Glutamatergic neuron (in vitro differentiated cells): ENCODE results near the gene SPRED1. TPM values are rescaled to one million over a fixed set of nuclear protein-coding genes. Genes with fewer than 3 reads are reported as not detected.

Source experiments
- DNase-seq: peaks from one replicate; pipeline ENCODE4 v3.0.0; 2022
- H3K27ac Mint-ChIP-seq: one replicate; pipeline ENCODE4 v1.8.0; 2020; ENCODE audit warnings: mild to moderate bottlenecking, mixed read lengths, inconsistent platforms; ENCODE audit not compliant: unreplicated experiment
- H3K27me3 Mint-ChIP-seq: one replicate; pipeline ENCODE4 v1.8.0; 2020; ENCODE audit warnings: mild to moderate bottlenecking, moderate library complexity, mixed read lengths, inconsistent platforms; ENCODE audit not compliant: unreplicated experiment
- H3K36me3 Mint-ChIP-seq: one replicate; pipeline ENCODE4 v1.8.0; 2020; ENCODE audit warnings: mild to moderate bottlenecking, mixed read lengths, inconsistent platforms; ENCODE audit not compliant: unreplicated experiment
- H3K4me1 Mint-ChIP-seq: one replicate; pipeline ENCODE4 v1.8.0; 2020; ENCODE audit warnings: mild to moderate bottlenecking, low read depth, mixed read lengths, inconsistent platforms; ENCODE audit not compliant: unreplicated experiment
- H3K4me3 Mint-ChIP-seq: one replicate; pipeline ENCODE4 v1.8.0; 2020; ENCODE audit warnings: mild to moderate bottlenecking, mixed read lengths, inconsistent platforms; ENCODE audit not compliant: unreplicated experiment
- H3K9me3 Mint-ChIP-seq: one replicate; pipeline ENCODE4 v1.8.0; 2020; ENCODE audit warnings: mild to moderate bottlenecking, moderate library complexity, mixed read lengths, inconsistent platforms; ENCODE audit not compliant: unreplicated experiment
- long read RNA-seq: library from polyadenylated mRNA; unstranded; transcript quantifications from one replicate; pipeline ENCODE4 v2.0.0, GENCODE V29; 2020; ENCODE audit not compliant: unreplicated experiment
- total RNA-seq: library from RNA; stranded (reverse); fragmentation: NEBNext Ultra II Directional; extraction: Animal tissue kit (Norgen Biotek cat#: 25700); gene quantifications from one replicate; pipeline ENCODE4 v1.2.1, GENCODE V29; 2021; ENCODE audit not compliant: unreplicated experiment
- TF ChIP-seq, protein P1 (sequence below): fragments of 200-600 bp; sonication (generic); IDR thresholded peaks from one replicate; pipeline ENCODE4 v1.5.0; 2021; ENCODE audit not compliant: partially characterized antibody, unreplicated experiment

Gene SPRED1
- total RNA-seq: 2.4 TPM
- long read RNA-seq: 0 reads

DNA sequence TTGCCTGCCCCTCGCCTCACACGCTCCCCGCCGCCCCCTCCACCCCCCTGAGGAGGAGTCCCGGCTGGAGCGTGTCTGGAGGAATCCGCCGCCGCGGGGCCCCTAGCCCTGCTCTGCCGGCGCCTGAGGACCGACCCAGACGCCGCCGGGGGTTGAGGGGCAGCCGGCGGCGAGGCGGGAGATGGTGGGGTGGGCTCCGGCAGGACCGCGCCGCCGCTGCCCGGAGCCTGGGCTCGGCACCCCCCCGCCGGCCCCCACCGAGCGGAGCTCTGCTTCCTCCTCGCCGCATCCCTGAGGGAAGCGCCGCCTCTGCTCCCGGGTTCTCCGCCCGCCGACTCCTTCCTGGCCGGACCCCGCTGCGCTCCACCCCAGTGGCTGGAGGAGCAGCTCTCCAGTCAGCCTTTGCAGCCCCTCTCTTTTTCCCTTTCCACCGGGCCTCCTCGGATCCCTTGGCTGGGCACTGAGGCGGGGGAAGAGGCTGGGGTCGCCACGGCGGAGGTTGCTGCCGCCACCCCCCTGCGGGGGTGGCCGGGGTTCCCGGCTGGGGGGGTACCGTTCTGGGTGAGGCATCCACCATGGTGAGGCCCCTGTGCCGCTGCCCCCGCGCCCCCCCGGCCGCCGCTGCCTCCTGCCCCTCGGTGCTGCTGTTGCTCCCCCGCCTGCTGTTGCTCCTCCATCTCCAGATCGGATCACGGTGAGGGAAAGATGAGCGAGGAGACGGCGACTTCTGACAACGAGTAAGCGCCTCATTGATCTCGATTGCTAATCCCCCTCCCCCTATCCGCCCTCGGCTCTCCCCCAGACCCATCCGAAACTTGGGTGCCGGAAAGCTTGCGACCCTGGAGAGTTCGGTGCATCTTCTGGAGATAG, at the start of gene SPRED1:
Gene SPRED1 (plus strand): TSS at position 356 of the 870 bp plus-strand sequence. CDS start 350 bp downstream, at position 706.
- Mint-ChIP-seq H3K4me1 (peaks cover 11% of the 10 kb centered on the region), H3K27me3 (peaks cover 6% of the 10 kb centered on the region), H3K9me3 (peaks cover 12% of the 10 kb centered on the region), H3K36me3 (no peaks in the 10 kb centered on the region), H3K4me3 (peak within 1 kb of the TSS; percentile 100), H3K27ac (peak within 1 kb of the TSS; percentile 95)
- TF ChIP-seq, protein P1, sequence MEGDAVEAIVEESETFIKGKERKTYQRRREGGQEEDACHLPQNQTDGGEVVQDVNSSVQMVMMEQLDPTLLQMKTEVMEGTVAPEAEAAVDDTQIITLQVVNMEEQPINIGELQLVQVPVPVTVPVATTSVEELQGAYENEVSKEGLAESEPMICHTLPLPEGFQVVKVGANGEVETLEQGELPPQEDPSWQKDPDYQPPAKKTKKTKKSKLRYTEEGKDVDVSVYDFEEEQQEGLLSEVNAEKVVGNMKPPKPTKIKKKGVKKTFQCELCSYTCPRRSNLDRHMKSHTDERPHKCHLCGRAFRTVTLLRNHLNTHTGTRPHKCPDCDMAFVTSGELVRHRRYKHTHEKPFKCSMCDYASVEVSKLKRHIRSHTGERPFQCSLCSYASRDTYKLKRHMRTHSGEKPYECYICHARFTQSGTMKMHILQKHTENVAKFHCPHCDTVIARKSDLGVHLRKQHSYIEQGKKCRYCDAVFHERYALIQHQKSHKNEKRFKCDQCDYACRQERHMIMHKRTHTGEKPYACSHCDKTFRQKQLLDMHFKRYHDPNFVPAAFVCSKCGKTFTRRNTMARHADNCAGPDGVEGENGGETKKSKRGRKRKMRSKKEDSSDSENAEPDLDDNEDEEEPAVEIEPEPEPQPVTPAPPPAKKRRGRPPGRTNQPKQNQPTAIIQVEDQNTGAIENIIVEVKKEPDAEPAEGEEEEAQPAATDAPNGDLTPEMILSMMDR: no peak
- peak; percentile 75 for DNase-seq

DNA sequence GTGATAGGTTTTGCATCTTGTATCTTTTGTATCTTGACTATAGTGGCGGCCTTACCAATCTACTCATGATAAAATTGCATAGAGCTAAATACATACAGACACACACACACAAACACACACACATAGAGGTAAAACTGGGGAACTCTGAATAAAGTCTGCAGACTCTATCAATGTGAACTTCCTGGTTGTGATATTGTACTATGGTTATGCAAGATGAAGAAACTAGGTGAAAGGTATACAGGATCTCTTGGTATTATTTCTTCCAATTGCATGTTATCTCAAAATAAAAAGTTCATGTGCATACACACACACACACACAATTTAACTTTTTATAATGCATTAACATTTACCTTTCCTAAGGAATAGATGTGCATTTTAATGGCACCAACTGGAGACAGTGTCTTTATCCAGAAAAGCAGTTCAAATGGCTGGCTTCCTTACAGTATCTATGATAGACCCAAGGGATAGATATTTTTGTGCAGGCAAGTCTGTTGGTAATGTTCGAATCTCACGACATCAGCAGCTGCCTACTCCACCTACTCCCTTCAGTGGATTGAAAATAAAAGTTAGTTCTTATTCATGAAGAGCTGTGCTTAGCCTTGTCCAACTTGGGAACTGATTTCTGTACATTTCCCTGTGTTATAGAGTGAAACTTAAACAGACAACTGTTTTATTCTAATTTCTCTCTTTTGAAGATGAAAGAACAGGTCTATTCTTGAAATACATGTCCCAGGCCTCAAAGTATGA, 46.9 kb upstream of the SPRED1 start:
- no peak for DNase-seq
- Mint-ChIP-seq H3K9me3 (peaks cover 2% of the 10 kb centered on the region), H3K27ac (no peak overlapping the region), H3K27me3 (no peaks in the 10 kb centered on the region), H3K4me1 (no peaks in the 10 kb centered on the region), H3K4me3 (no peak overlapping the region), H3K36me3 (no peaks in the 10 kb centered on the region)
- TF ChIP-seq, protein P1: no peak

DNA sequence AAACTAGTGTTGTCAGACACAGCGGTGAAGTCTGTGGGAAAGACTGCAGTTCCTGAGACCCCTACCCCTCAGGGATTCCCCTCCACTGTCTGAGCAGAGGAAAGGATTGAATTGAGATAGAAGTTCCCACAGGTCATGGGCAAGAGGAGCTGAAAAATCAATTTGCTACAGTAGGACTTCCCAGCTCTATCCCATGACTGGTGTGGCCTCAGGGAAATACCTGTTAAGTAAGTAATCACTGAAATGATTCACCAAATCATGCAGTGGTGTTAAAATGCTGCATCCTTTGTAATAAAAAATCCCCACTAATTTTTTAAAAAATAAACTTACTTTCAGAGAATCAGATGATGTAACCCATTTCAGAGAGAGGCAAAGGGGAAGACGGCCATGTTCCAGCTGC, 45.0 kb upstream of the SPRED1 start:
- H3K27me3 Mint-ChIP-seq: peaks cover 2% of the 10 kb centered on the region
- peaks cover 2% of the 10 kb centered on the region for H3K9me3 Mint-ChIP-seq
- no peak for DNase-seq
- TF ChIP-seq, protein P1: no peak
- no peaks in the 10 kb centered on the region for H3K4me1 Mint-ChIP-seq
- no peak overlapping the region for H3K4me3 Mint-ChIP-seq
- H3K36me3 Mint-ChIP-seq: no peaks in the 10 kb centered on the region
- H3K27ac Mint-ChIP-seq: no peak overlapping the region

DNA sequence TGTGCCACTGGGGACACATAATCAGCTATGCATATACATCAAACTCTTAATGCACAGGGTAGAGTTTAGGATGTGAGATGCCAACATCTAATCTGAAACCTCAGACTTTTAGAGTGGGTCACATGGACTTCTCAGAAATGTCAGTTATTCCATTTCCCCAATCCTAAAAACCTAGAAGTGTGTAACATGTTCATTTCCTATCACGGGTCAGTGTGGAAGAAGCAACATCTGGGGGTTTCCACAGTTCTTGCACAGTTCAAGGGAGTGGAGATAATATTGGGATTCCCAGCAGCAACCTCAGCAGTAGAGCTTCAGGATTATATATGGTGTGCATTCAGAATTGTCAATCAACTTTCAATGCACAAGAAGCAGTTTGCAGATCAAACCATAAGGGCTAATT, 44.4 kb upstream of the SPRED1 start:
- Mint-ChIP-seq H3K4me3 (no peak overlapping the region), H3K9me3 (peaks cover 2% of the 10 kb centered on the region), H3K27ac (no peak overlapping the region), H3K27me3 (peaks cover 2% of the 10 kb centered on the region), H3K36me3 (no peaks in the 10 kb centered on the region), H3K4me1 (no peaks in the 10 kb centered on the region)
- no peak for DNase-seq
- TF ChIP-seq, protein P1: no peak
